Cardiac fibroblast (primary cell): Measurements from ENCODE around the gene MGAT5B.

ENCODE experiments used
- DNase-seq, 2 donors: peaks; one replicate each; pipeline versions ENCODE4 v3.0.0 to v3.0.0-alpha.2; 2010; ENCODE audit warnings: low read depth in 2 of 2
- H3K4me3 ChIP-seq, 2 donors: replicated peaks in 1 of 2; 1 replicate in 1 of 2; 2 replicates in 1 of 2; pipeline ENCODE4 v1.5.1; 2011; ENCODE audit warnings: low read depth in 2 of 2, low read length in 2 of 2, mild to moderate bottlenecking in 2 of 2, moderate library complexity in 1 of 2
- TF ChIP-seq, protein P1 (sequence below): IDR thresholded peaks from one replicate; pipeline ENCODE4 v1.5.1; 2011; ENCODE audit warnings: low read depth, mild to moderate bottlenecking, low read length, inconsistent platforms

Gene MGAT5B

DNA sequence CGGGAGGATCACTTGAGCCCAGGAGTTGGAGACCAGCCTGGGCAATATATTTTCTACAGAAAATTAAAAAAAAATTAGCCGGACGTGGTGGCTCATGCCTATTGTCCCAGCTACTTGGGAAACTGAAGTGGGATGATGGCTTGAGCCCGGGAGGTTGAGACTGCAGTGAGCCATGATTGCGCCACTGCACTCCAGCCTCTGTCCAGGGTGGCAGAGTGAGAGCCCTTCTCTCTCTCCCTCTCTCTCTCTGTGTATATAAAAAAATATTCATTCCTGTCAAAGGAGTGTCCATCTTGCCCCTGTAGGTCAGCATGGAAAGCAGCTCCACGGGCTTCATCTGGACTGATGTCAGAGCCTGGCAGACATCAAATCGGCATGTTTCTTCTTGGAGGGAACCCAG, 31.2 kb downstream of the MGAT5B start:
- no peak overlapping the region for H3K4me3 ChIP-seq
- DNase-seq, result no peak
- TF ChIP-seq, protein P1, sequence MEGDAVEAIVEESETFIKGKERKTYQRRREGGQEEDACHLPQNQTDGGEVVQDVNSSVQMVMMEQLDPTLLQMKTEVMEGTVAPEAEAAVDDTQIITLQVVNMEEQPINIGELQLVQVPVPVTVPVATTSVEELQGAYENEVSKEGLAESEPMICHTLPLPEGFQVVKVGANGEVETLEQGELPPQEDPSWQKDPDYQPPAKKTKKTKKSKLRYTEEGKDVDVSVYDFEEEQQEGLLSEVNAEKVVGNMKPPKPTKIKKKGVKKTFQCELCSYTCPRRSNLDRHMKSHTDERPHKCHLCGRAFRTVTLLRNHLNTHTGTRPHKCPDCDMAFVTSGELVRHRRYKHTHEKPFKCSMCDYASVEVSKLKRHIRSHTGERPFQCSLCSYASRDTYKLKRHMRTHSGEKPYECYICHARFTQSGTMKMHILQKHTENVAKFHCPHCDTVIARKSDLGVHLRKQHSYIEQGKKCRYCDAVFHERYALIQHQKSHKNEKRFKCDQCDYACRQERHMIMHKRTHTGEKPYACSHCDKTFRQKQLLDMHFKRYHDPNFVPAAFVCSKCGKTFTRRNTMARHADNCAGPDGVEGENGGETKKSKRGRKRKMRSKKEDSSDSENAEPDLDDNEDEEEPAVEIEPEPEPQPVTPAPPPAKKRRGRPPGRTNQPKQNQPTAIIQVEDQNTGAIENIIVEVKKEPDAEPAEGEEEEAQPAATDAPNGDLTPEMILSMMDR, result no peak

DNA sequence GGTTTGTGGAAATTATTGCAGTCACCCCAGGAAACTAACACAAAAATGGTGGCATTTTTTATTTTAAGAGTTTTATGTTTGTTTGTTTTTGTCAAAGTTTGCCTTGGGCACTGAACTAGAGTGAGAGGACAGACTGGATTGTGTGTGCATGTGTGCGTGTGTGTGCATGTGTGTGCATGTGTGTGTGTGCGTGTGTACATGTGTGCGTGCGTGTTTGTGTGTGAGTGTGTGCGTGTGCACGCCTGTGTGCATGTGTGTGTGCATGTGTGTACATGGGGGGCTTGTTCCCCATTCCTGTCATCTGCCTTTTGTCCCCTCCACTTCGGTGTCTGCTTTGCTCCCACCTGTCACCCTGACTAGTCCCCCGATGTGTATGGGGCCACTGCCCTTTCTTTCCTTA, 32.5 kb downstream of the MGAT5B start:
- TF ChIP-seq, protein P1, result no peak
- H3K4me3 ChIP-seq, result no peak overlapping the region
- DNase-seq, result no peak

DNA sequence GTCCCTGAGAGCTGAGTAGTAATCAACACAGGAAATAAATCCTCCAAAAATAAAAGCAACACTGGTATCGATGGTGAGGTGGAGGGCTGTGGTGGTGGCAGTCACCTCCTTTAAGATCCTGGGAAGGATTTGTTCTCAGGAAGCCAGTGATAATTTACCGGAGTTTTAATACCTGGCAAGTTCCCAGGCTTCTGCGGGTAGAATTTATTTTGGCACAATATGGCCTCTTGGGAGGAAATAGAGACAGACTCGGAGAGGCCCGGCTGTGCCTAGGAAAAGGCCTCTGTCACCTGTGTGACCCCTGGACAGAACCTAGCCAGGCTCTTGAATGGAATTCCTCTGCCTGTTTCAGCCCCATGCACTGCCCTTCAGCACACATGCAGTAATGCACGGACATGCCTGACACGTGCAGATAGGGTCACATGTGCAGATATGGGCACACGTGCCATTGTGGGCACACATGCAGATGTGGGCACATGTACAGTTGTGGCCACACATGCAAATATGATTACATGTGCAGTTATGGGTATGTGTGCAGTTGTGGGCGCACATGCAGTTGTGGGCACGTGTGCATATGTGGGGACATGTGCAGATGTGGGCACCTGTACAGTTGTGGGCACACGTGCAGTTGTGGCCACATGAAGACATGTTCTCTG, 33.5 kb downstream of the MGAT5B start:
- no peak overlapping the region for H3K4me3 ChIP-seq
- TF ChIP-seq, protein P1, result no peak
- peak in 1 of 2 donors; percentile 3 for DNase-seq

DNA sequence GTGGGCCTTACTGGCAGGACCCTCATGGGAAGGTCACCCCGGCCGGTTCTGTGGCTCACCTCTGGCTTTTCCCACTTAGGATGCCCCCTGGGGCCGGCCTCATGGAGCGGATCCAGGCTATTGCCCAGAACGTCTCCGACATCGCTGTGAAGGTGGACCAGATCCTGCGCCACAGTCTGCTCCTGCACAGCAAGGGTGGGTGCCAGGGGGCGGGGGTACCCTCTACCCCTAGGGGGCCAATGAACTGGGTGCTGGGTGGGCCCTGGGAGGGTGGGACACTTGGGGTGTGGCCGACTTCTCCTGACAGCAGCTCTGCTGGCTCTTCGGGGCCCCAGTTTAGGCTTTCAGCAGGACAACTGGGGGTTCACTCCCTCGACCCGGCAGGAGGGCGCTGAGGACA, 34.3 kb downstream of the MGAT5B start:
- TF ChIP-seq, protein P1, result no peak
- DNase-seq, result no peak
- H3K4me3 ChIP-seq, result no peak overlapping the region

DNA sequence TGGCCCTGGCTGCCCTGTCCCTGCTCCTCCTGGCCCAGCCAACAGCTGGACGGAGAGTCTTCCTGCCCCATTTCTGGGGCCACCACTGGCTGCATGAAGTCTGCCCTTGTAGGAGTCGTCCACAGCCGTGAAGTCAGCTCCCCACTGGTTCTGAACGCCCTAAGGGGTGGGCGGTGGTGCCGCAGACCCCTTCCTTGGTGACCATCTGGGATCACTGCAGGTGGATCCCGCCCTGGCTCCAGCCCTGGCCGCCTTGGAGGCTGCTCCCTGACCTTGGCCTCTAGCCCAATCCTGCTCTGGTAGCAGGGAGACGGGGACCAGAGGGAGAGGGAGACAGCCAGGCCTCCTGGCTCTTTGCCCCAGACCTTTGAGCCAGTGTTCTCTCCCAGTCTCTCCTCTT, 35.4 kb downstream of the MGAT5B start:
- H3K4me3 ChIP-seq, result no peak overlapping the region
- DNase-seq, result no peak
- TF ChIP-seq, protein P1, result no peak

DNA sequence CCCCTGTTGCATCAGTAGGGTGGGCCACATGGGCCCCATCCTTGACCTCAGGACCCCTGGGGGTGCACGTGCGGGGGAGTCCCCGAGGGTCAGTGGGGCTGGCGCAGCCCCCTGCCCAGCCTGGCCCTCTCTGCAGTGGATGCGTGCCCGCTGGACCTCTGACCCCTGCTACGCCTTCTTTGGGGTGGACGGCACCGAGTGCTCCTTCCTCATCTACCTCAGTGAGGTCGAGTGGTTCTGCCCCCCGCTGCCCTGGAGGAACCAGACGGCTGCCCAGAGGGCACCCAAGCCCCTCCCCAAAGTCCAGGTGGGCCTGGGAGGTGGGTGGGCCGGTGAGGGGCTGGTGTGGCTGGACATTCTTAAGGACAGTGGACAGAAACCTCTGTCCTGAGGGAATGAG, 35.9 kb downstream of the MGAT5B start:
- no peak for DNase-seq
- no peak overlapping the region for H3K4me3 ChIP-seq
- TF ChIP-seq, protein P1, result no peak

DNA sequence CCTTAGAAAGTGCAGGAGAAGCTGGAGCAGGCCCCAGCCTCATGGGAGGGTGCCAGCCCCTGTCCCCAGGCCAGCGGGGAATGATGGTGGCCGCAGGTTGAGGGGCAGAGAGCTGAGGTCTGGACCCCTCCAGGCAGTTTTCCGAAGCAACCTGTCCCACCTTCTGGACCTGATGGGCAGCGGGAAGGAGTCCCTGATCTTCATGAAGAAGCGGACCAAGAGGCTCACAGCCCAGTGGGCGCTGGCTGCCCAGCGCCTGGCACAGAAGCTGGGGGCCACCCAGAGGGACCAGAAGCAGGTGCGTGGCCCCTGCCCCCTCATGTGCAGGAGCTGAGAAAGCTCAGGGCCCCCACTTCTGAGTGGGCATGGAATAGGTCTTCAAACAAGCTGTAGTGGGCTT, 36.8 kb downstream of the MGAT5B start:
- TF ChIP-seq, protein P1, result no peak
- DNase-seq, result no peak
- H3K4me3 ChIP-seq, result no peak overlapping the region
